Adrenal gland (tissue), 12 donors: ENCODE measurements around the gene SAMMSON. TPM values are rescaled to one million over a fixed set of nuclear protein-coding genes. Genes with fewer than 3 reads are reported as not detected.

Experiments
- DNase-seq, 7 donors: peaks; one replicate each; pipeline ENCODE4 v3.0.0-alpha.2; 2019 to 2020
- H3K27ac ChIP-seq, 5 donors: fragments of 200-600 bp; sonication (generic) in 4 of 5; 1 replicate in 3 of 5; 2 replicates in 2 of 5; pipeline versions ENCODE4 v1.5.1 to v1.8.0; 2016 to 2020; ENCODE audit warnings: mild to moderate bottlenecking in 1 of 5
- H3K27me3 ChIP-seq: fragments of 200-600 bp; 2 replicates; pipeline ENCODE4 v1.8.0; 2021
- H3K36me3 ChIP-seq, 2 donors: fragments of 200-600 bp; replicated peaks in 1 of 2; 1 replicate in 1 of 2; 2 replicates in 1 of 2; pipeline versions ENCODE4 v1.5.1 to v1.8.0; 2018 to 2022
- H3K4me1 ChIP-seq, 2 donors: fragments of 200-600 bp; replicated peaks in 1 of 2; 1 replicate in 1 of 2; 2 replicates in 1 of 2; pipeline versions ENCODE4 v1.5.1 to v1.8.0; 2018 to 2021
- H3K4me3 ChIP-seq, 4 donors: fragments of 200-600 bp; sonication (generic) in 3 of 4; one replicate each; pipeline ENCODE4 v1.5.1; 2016 to 2018
- H3K9me3 ChIP-seq, 3 donors: fragments of 200-600 bp; sonication (generic) in 1 of 3; replicated peaks in 1 of 3; 1 replicate in 2 of 3; 2 replicates in 1 of 3; pipeline versions ENCODE4 v1.5.1 to v1.8.0; 2016 to 2021
- CTCF ChIP-seq, 6 experiments: fragments of 450-650 bp in 4 of 6; fragments of 200-600 bp in 2 of 6; sonication (generic) in 1 of 6; IDR thresholded peaks; 1 replicate in 5 of 6; 2 replicates in 1 of 6; pipeline versions ENCODE4 v1.5.1 to v1.8.0; 2016 to 2021; ENCODE audit warnings: antibody characterized with exemption in 6 of 6, mild to moderate bottlenecking in 2 of 6, moderate library complexity in 1 of 6
- POLR2A ChIP-seq, 2 donors: fragments of 450-650 bp; IDR thresholded peaks; one replicate each; pipeline ENCODE4 v1.6.1; 2017; ENCODE audit warnings: antibody characterized with exemption in 2 of 2, mild to moderate bottlenecking in 2 of 2, moderate library complexity in 1 of 2
- WGBS, 4 donors: extraction: QIAGEN DNeasy Blood & Tissue Kit in 2 of 4; methylation state at CpG; one replicate each; pipeline versions ENCODE4 v1.1.5 to v1.1.7; 2013 to 2017; 5-methylcytosine and 5-hydroxymethylcytosine counted together
- intact Hi-C, 2 donors: fragments of 100-400 bp; cut with DNase I; formaldehyde crosslinking; loops; one replicate each; pipeline versions ENCODE4 v1.14.1 to v1.15.0; 2022 to 2023
- polyA plus RNA-seq, 3 donors: library from polyadenylated mRNA; stranded (reverse); fragments of 200-250 nt in 2 of 3; fragments of 350-450 nt in 1 of 3; fragmentation: Illumina TruSeq in 1 of 3; extraction: RNeasy Lipid Tissue Mini Kit (QIAGEN cat#74804) in 1 of 3; gene quantifications; one replicate each; pipeline ENCODE4 v1.2.3, GENCODE V29; 2013 to 2014
- total RNA-seq, 9 donors: library from RNA; depleted of rRNA in 4 of 9; stranded (reverse); fragments of >200 nt in 4 of 9; fragments of 120-200 nt in 1 of 9; fragmentation: NEBNext Ultra II Directional in 1 of 9; extraction: Animal tissue kit (Norgen Biotek cat#: 25700) in 1 of 9; gene quantifications; one replicate each; pipeline versions ENCODE4 v1.1.0 to v1.2.4, GENCODE V29; 2013 to 2023
- donor health status: healthy with polysubstance abuse.
- donor health status: Bipolar disorder and iron deficiency.
- donor health status: DM: yes; HTN: yes; CAD: no.
- donor health status: DM: no; HTN: no; CAD: no.
- donor health status: DM: no; HTN: no; CAD: no.
- donor health status: DM: yes; HTN: yes; CAD: no.

SAMMSON gene
- total and polyA plus RNA-seq, 12 donors: not detected

- no peak overlapping the region for H3K27ac ChIP-seq
- H3K9me3 ChIP-seq: no peaks in the 10 kb centered on the region
- no peaks in the 10 kb centered on the region for H3K27me3 ChIP-seq
- no peaks in the 10 kb centered on the region for H3K36me3 ChIP-seq
- H3K4me3 ChIP-seq: no peak overlapping the region
- WGBS, 4 donors: 69 to 81% (median 77%) methylated on average over 4 of the region's 4 CpGs
- intact Hi-C loops: no loop called here
- no peaks in the 10 kb centered on the region for H3K4me1 ChIP-seq
- DNase-seq: no peak
- no peak for TF ChIP-seq CTCF (IDR thresholded peaks at IDR 0.05)
- TF ChIP-seq POLR2A (IDR thresholded peaks at IDR 0.05): no peak
Measured at GRCh38 chr3:70006089-70006488, 6.6 kb downstream of the SAMMSON start.

- Histone ChIP-seq H3K4me3 (no peak overlapping the region), H3K4me1 (no peaks in the 10 kb centered on the region), H3K27me3 (no peaks in the 10 kb centered on the region), H3K36me3 (no peaks in the 10 kb centered on the region), H3K27ac (no peak overlapping the region), H3K9me3 (no peaks in the 10 kb centered on the region)
- no peak for TF ChIP-seq CTCF (IDR thresholded peaks at IDR 0.05)
- TF ChIP-seq POLR2A (IDR thresholded peaks at IDR 0.05): no peak
- intact Hi-C loops: no loop called here
- WGBS, 4 donors: 63 to 82% (median 71%) methylated on average over 2 of the region's 2 CpGs
- DNase-seq: no peak
Measured at GRCh38 chr3:70010346-70010745, 10.8 kb downstream of the SAMMSON start.

GRCh38 chr3:70011582-70011981 lies 12.0 kb downstream of the SAMMSON start:
- TF ChIP-seq CTCF (IDR thresholded peaks at IDR 0.05) (no peak), POLR2A (IDR thresholded peaks at IDR 0.05) (no peak)
- no peaks in the 10 kb centered on the region for H3K36me3 ChIP-seq
- H3K27me3 ChIP-seq: no peaks in the 10 kb centered on the region
- DNase-seq: no peak
- 23 to 68% (median 61%) methylated on average over 1 of the region's 1 CpG for WGBS, 4 donors
- no peak overlapping the region for H3K4me3 ChIP-seq
- H3K9me3 ChIP-seq: no peaks in the 10 kb centered on the region
- intact Hi-C loops: no loop called here
- H3K27ac ChIP-seq: no peak overlapping the region
- H3K4me1 ChIP-seq: no peaks in the 10 kb centered on the region

- intact Hi-C loops: no loop called here
- no peaks in the 10 kb centered on the region for H3K36me3 ChIP-seq
- no peak for DNase-seq
- no peak overlapping the region for H3K4me3 ChIP-seq
- H3K27ac ChIP-seq: no peak overlapping the region
- no peaks in the 10 kb centered on the region for H3K4me1 ChIP-seq
- H3K27me3 ChIP-seq: no peaks in the 10 kb centered on the region
- H3K9me3 ChIP-seq: no peaks in the 10 kb centered on the region
- 48 to 63% (median 50%) methylated on average over 3 of the region's 3 CpGs for WGBS, 4 donors
- no peak for TF ChIP-seq CTCF (IDR thresholded peaks at IDR 0.05)
- no peak for TF ChIP-seq POLR2A (IDR thresholded peaks at IDR 0.05)
Measured at GRCh38 chr3:70020906-70021660, 21.6 kb downstream of the SAMMSON start.
